Activated naive CD4-positive, alpha-beta T cell (primary cell): Measurements from ENCODE around the gene DUXB.

ENCODE experiments used
- DNase-seq, 4 experiments: peaks; one replicate each; lab custom pipeline; 2025; lab: John Stamatoyannopoulos, UW

DUXB gene, protein sequence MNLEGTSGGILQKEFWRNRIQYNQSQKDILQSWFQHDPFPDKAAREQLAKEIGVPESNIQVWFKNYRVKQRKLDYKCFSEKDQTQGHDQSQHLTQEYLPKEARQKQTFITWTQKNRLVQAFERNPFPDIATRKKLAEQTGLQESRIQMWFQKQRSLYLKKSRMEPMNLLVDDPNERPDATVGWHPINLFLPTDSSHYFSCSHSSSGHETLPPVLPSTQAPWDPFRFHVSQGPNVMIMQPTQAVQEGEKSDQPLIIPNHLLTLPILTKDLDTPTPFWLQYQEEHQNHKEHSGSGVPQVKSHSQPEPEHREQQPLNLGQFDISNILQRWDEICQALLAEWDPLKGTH

DNA sequence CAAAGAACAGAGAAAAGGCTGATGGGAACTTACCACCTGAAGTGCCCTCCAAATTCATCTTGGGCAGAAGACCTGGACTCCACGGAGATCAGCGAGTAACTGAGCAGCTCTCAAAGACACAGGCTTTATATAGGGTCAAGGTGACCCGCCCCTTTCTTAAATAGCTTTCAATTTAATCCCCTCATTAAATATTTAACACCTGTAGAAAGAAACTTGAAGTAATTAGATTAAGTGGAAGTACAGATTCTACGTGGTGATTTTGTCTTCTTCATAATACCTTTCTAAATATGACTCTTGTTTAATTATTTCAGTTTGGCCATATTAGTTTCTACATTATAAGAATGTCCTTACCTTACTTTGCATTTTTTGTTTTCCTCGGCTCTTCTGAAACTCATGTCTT lies at the start of gene DUXB:
Gene DUXB (minus strand): TSS at position 101 of the 400 bp plus-strand sequence. CDS start 43 bp downstream, at position 58.
- no peak for DNase-seq

DNA sequence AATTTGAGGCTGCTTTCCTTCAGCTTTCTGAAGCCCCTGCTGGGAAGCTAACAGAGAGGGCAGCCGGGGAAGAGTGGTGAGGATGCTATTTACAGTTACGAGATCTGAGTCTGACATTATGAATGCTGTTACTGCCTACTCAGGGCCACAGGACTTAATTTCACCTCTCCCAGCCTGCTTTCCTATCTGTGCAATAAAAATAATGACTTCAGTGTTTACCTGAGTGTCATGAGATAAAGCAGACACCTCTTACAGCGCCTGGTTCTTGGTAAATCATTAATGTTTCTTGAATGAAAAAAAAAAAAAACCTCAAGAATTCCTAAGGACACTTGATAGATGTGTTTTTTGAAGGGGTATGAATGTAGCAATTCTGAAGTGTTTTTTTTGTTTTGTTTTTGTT lies 49.3 kb upstream of the DUXB start:
- no peak for DNase-seq

DNA sequence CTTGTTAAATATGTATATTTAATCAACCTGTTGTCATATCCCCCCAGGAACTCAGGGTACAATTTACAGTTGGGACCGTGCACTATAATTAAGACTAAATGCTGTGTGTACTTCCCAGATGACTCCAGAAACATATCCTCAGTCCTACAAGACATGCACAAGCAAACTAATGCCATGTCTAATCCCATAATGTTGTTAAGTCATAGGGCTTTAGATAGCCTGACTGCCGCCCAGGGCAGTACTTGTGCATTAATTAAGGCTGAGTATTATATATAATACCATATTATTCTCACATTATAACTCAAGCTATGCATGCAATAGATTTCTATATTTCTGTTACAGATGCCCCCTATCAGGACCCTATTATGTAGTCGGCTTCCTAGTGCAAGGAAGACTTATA lies 45.1 kb upstream of the DUXB start:
- DNase-seq = no peak

DNA sequence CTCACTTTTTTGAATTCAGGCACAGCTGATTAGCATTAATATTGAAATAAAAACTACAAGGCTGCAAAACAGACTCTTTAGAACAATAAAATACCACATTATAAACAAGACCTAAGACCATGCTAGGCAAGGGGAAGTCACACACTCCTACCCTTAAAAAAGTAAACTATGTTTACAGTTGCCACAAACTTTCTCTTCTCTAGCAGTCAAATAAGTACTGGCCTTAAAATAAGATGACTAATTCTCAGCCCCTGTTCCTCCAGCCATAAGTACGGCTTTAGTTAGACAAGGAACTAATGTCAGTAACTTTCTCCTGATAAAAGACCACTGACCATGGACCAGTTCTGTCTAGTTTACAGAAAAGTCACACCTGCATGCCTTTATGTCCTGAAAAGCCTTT lies 44.6 kb upstream of the DUXB start:
- DNase-seq = no peak

DNA sequence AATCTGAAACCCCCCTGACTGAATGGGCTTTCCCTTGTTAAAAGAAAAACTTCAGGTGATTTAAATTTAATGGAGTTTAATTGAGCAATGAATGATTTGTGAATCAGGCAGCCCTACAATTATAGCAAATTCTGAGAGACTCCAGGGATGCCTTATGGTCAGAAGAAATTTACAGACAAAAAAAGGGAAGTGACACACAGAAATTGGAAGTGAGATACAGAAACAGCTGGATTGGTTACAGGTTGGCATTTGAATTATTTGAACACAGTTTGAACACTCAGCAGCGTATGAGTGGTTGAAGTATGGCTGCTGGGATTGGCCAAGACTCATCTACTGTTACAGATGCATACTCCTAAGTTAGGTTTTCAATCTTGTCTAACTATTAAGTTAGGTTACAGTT lies 44.0 kb upstream of the DUXB start:
- DNase-seq = no peak

DNA sequence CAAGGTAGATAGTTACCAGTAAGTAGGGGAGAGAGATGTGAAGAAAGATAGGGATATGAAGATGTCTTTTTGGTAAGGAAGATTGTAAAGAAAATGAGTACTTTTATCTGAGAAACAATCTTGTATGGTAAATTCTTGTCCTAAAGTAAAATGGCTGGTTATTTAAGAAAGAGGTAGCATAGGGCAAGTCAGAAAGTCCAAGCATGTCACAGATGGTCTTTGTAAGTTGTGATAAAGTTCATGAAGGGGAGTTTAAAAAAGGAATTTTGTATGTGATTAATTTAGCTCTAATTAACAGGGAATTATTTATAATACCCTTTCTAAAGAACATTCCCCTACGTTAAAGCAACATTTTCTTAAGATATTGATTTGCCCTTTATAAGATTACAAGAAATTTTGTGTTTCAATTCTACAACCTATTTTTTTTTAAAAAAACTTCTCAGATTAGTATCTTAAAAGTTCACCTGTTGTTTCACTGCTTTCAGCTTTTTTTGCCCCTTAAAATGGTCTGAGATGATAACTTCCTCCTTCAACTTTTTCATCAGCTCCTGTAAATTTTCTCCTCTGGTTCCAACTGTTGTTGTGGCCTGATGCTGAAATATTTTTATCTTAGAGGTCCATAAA lies 41.3 kb upstream of the DUXB start:
- DNase-seq = no peak

DNA sequence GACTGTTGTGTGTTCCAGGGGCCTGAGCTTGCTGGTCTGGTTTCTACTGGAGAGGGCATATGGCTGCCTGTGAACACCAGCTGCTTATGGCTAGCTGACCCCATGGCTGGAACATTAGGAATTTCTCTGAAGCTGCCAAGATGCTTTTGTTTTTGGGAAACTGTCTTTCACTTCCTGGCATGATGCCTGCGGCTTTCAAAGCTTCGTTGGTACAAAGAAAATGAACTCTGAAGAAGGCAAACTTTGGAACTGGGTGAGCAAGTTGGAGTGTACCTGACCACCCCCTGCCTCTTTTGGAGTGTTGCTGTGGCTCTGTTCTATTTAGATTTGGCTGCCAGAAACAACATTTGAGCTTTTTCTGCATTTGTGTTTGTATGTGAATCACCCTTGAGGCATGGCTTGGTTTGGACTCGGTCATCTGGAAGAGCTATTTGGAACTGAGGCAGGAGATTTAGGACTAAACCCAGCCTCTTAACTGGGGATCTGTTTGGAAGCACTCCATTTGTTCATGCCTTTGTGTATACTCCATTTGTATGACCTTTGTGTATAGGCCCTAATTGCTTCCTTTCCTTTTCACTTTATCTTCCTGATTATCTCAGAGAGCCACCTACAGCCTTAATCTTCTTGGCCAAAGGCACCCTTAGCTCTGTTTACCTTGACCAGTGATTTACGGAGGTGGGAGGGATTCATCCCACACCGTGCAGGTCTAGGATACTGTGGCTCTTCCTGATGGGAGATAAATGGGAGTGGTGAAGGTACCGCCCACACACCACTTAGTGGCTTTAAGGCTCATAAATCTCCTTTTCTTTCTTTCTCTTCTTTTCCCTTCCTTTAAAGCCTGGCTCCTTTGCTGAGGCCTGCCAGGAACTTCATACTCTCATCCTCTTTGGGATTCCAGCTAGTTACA lies 32.3 kb upstream of the DUXB start:
- no peak for DNase-seq

DNA sequence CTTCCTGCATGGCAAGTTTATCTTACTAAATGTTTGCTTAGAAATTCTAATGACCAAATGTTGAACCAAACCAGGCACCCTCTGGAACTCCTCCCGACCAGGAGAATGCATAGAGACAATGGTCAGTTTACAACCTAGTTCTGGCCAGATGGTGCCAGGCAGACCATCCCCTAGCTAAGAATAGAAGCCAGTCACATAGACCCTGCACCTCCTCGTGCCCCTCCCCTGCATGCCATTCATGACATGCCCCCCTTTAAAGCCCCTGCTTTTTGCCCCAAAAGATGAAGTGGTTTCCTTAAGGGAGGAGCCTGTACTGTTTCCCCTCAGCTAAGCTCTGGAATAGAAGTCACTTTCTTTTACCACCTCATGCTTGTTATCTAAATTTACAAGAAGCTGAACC lies 31.6 kb upstream of the DUXB start:
- DNase-seq = no peak

DNA sequence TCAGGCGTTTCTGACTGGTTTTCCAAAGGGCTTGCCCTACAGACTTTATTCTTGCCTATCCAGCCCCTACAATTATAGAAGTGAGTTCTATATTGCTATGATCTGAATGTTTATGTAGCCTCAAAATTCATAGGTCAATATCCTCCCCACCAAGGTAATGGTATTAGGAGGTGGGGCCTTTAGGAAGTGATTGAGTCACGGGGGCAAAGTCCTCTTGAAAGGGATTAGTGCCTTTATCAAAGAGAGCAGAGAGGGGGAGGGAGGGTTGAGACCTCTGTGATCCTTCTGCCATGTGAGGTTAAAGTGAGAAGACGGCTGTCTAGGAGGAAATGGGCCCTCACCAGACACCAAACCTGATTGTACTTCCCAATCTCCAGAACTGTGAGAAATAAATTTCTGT lies 26.0 kb upstream of the DUXB start:
- no peak for DNase-seq

DNA sequence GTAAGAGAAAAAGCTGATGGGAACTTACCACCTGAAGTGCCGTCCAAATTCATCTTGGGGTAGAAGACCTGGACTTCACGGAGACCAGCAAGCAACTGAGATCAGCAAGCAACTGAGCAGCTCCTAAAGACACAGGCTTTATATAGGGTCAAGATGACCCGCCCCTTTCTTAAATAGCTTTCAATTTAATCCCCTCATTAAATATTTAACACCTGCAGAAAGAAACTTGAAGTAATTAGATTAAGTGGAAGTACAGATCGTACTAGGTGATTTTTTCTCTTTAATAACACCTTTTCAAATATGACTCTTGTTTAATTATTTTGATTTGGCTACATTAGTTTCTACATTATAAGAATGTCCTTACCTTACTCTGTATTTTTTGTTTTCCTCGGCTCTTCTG lies 25.1 kb upstream of the DUXB start, which contains the start of gene CPHXL:
Gene CPHXL (minus strand): TSS at position 101 of the 400 bp plus-strand sequence. CDS start 48 bp downstream, at position 53.
- no peak for DNase-seq

DNA sequence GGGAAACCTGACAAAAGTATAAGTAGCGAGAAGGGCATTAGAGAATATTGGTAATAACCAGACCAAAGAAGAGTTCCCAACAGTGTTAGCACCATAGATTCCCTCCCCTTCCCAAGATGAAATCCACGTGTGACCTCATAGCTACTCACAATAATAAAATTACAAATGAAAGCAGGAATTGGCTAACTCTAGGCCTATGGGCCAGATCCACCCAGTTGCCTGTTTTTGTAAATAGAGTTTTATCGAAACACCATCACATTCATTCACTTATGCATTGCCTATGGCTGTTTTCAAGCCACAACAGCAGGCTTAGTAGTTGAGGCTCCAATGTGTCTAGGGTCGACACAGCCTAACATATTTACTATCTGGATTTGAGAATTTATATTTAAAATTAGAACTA lies 17.2 kb upstream of the DUXB start:
- DNase-seq = no peak

DNA sequence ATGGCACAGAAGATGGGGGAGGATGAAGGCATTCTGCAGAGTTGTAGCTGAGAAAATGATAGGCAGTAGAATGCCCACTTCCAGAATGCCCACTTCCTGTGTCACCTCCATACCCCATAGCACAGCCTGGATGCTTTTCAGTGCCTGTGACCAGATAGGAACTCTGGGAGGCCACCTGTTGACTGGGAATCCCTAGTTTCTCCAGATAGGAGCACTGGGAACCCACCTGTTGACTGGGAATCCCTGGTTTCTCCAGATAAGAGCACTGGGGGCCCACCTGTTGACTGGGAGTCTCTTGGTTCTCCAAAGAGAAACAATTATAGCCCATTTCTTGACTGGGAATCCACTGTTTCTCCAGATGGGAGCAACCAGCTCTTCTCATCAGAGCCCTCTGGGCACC lies 13.4 kb upstream of the DUXB start:
- no peak for DNase-seq

DNA sequence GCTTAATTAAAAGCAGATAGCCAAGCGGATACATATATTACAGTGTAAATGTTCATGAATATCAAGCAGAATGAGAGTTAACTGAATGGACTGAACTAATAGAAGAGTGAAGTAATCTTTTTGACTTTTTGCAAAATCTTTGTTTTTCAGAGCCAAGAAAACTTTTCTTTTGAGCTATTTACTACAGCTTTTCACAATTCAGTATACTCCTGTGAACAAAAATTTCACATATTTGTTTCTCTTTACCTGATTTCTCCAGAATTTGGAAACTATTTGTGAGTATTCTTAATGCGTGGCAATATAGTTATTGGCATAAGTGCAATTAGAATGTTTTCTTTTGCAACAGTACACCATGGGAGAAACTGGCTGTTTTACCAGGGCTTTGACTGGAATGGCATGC lies 9.1 kb upstream of the DUXB start:
- no peak for DNase-seq

DNA sequence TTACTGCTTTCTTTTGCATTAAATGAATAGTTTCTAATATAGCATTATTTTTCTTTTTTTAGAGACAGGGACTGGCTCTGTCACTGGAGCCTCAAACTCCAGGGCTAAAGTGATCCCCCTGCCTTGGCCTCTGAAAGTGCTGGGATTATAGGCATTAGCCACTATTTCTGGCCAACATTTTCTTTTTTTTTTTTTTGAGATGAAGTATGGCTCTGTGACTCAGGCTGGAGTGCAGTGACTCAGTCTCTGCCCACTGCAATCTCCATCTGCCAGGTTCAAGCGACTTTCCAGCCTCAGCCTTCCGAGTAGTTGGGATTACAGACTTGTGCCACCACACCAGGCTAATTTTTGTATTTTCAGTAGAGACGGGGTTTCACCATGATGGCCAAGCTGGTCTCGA lies 2.0 kb upstream of the DUXB start:
- no peak for DNase-seq

DNA sequence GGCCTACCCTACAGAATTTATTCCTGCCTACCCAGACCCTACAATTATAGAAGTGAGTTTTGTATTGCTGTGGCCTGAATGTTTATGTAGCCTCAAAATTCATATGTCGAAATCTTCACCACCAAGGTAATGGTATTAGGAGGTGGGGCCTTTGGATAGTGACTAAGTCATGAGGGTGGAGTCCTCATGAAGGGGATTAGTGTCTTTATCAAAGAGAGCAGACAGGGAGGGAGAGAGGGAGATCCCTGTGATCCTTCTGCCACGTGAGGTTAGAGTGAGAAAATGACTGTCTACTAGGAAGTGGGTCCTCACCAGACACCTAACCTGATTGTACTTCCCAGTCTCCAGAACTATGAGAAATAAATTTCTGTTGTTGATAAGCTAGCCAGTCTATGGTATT lies 981 bp upstream of the DUXB start:
- no peak for DNase-seq

DNA sequence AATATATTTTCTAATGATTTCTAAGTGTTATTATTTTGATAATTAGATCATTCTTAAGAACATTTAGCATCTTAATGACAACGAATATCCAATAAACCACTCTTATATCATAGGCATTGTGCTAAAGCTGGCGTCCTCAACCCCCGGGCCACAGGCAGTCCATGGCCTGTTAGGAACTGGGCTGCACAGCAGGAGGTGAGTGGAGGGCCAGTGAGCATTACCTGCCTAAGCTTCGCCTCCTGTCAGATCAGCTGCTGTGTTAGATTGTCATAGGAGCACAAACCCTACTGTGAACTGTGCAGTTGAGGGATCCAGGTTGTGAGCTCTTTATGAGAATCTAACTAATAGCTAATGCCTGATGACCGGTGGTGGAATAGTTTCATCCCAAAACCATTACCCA lies 3.7 kb downstream of the DUXB start:
- DNase-seq = no peak

DNA sequence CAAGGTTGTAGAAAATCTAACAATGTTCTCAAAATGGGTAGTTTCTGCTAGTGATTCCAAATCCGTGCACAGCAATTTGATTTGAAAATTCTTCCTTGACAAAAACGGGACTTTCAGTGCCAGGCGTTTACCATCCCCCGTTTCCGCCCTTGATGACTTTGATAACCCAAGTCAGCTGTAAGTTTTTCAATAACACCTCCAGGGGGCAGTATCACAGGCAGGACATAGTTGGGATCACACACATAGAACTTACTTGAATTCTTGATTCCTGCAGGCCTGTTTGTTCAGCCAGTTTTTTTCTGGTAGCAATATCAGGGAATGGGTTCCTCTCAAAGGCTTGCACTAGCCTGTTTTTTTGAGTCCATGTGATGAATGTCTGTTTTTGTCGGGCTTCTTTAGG lies 5.6 kb downstream of the DUXB start:
- DNase-seq = no peak

DNA sequence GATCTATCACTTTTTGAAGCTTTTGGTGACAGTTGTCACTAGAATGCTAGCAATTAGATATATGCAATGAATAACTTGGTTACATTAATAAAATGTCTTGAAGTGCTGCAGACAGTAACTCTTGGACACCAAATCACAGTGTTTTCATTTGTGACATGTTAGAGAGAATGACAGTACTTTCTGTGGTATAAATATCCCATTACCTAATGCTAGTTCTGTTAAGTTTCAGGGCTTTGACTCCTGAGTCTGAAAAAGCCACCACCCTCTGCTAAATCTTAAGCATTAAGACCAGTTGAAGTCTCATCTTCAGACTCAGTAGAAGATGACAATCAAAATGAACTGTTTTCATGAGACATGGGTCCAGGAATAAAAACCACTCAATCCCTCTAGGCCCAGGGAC lies 13.9 kb downstream of the DUXB start:
- DNase-seq = no peak

DNA sequence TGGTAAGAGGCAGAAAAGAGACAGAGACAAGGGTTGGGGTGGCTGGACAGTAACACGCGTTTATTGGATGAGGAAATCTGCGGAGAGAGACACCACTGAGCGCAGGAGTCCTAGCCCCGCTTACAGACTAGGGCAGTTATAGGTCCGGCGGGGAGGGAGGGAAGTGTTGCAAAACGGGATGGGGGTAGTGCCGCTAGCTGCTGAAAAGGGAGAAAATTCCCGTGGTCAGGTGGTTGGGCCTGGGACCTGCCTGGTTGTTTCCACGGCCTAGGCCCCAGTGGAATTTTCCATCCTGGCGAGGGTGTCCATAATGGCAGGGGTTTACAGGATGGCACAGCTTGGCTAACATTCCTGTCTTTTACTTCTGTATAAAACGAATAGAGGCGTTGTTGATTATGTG lies 19.0 kb downstream of the DUXB start:
- no peak for DNase-seq

DNA sequence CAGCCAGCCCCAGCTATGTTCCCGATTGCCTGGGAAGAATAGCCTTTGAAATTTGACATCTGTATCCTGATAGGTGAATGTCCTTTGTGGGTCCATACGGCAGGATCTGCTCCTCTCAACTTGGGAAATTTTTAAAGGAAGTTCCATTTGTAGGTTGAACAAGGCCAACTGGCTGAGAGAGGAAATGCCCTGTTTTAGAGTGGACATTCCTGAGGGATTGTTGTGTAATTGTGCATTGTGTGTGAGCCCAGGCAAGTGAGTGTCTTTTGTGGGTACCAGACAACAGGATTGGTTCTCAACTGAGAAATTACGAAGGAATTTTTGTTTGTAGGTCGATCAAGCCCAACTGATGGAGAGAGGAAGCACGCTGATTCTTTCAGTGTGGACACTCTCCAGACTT lies 21.9 kb downstream of the DUXB start:
- DNase-seq = no peak

DNA sequence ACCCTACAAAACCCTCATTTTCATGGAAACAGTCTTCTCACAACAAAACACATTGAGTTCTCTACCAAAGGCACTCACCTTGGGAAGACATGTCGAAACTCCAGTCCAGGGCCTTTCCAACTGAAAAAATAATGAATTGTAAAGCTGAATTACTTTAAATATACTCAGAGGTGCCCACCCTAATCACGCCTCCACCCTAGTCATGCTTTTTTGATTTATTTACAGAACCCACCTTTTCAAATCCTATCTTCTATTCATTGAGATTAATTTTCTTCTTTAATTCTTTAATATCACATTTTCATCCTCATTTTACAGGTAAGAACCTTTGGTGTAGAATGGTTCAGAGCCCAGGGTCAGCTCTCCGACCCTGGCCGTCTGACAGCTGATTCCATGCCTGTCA lies 24.4 kb downstream of the DUXB start, which contains the start of gene CPHXL2:
Gene CPHXL2 (minus strand): TSS at position 101 of the 400 bp plus-strand sequence. CDS start 10 bp downstream, at position 91.
- DNase-seq = no peak

DNA sequence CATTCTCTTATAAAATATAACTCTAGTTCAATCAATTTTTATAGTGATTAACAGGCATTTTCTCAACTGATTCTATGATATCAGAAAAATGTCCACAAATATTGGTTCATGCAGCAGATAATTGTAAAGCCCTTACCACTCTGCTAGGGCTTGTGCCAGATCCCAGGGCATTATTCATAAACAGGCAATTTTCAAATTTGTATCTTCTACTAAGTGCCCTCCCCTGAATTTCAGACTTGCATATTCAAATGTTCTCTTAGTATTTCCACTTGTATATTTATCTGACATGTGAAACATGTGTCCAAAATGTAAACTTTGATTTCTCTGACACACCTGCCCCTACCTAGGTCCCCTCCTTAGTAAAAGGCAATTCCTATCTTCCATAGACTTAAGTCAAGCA lies 33.8 kb downstream of the DUXB start:
- no peak for DNase-seq
